Calu3 (cell line): ENCODE measurements around the gene LARGE1. TPM values are rescaled to one million over a fixed set of nuclear protein-coding genes. Genes with fewer than 3 reads are reported as not detected.

Source experiments
- BruUV-seq: library from RNA; stranded (reverse); fragments of 400-500 nt; replicated peaks from 2 replicates; lab custom pipeline; 2021; lab: Mats Ljungman, UMichigan
- CTCF ChIA-PET: fragments of 300-600 bp; sonication (Branson Sonifier 250); formaldehyde crosslinking; loops from one replicate; lab custom pipeline; 2022; ENCODE audit warnings: antibody characterized with exemption; lab: Charles Lee
- DNase-seq: peaks from one replicate; pipeline ENCODE4 v3.0.0; 2022
- H3K27ac Mint-ChIP-seq: one replicate; pipeline ENCODE4 v1.8.0; 2022; ENCODE audit warnings: mixed read lengths; ENCODE audit not compliant: unreplicated experiment
- H3K27me3 Mint-ChIP-seq: one replicate; pipeline ENCODE4 v1.8.0; 2022; ENCODE audit warnings: mixed read lengths; ENCODE audit not compliant: unreplicated experiment
- H3K36me3 Mint-ChIP-seq: one replicate; pipeline ENCODE4 v1.8.0; 2022; ENCODE audit warnings: mild to moderate bottlenecking, moderate library complexity, mixed read lengths; ENCODE audit not compliant: insufficient read depth, unreplicated experiment
- H3K4me1 Mint-ChIP-seq: one replicate; pipeline ENCODE4 v1.8.0; 2022; ENCODE audit warnings: mild to moderate bottlenecking, low read depth, mixed read lengths; ENCODE audit not compliant: unreplicated experiment
- H3K4me3 Mint-ChIP-seq: one replicate; pipeline ENCODE4 v1.8.0; 2022; ENCODE audit warnings: mild to moderate bottlenecking, low read depth, moderate library complexity, mixed read lengths; ENCODE audit not compliant: unreplicated experiment
- H3K9me3 Mint-ChIP-seq: one replicate; pipeline ENCODE4 v1.8.0; 2022; ENCODE audit warnings: low read depth, mixed read lengths; ENCODE audit not compliant: unreplicated experiment
- CTCF ChIP-seq: fragments of 200-600 bp; IDR thresholded peaks from one replicate; pipeline ENCODE4 v1.8.0; 2022; ENCODE audit warnings: antibody characterized with exemption; ENCODE audit not compliant: unreplicated experiment
- intact Hi-C: fragments of 100-400 bp; cut with micrococcal nuclease; formaldehyde crosslinking; loops from one replicate; pipeline ENCODE4 v1.10.0; 2022; ENCODE audit not compliant: unreplicated experiment
- total RNA-seq: library from RNA; stranded (reverse); gene quantifications from 2 replicates; pipeline ENCODE4 v1.2.3, GENCODE V29; 2022

LARGE1 gene
- total RNA-seq, 1 experiment from 2014 or later, result 11.6 TPM

DNA sequence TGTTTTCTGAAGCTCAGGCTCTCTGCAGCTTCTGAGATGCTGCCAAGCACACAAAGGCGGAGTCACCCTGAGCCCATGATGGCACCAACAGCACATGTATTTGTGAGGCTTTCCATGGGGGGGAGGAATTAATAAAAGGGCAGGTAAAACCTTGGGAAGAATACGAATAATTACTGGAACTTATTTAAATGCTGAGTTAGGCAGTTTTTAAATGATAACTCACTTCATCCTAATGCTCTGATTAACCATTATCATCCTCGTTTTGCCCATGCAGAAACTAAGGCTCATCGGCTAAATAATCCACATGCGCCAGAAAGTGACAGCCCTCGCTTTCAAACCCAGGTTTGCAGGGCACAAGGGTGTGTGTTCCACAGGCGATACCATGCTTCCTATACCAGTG lies 35.4 kb downstream of the LARGE1 start:
- H3K4me1 Mint-ChIP-seq, result no peaks in the 10 kb centered on the region
- peaks cover 4% of the 10 kb centered on the region for H3K9me3 Mint-ChIP-seq
- DNase-seq, result no peak
- H3K27me3 Mint-ChIP-seq, result no peaks in the 10 kb centered on the region
- CTCF ChIA-PET, result no interaction called here
- intact Hi-C loops, result no loop called here
- H3K27ac Mint-ChIP-seq, result no peak overlapping the region
- no peaks in the 10 kb centered on the region for H3K36me3 Mint-ChIP-seq
- TF ChIP-seq CTCF, result no peak
- BruUV-seq, result no TSS peak
- no peak overlapping the region for H3K4me3 Mint-ChIP-seq

DNA sequence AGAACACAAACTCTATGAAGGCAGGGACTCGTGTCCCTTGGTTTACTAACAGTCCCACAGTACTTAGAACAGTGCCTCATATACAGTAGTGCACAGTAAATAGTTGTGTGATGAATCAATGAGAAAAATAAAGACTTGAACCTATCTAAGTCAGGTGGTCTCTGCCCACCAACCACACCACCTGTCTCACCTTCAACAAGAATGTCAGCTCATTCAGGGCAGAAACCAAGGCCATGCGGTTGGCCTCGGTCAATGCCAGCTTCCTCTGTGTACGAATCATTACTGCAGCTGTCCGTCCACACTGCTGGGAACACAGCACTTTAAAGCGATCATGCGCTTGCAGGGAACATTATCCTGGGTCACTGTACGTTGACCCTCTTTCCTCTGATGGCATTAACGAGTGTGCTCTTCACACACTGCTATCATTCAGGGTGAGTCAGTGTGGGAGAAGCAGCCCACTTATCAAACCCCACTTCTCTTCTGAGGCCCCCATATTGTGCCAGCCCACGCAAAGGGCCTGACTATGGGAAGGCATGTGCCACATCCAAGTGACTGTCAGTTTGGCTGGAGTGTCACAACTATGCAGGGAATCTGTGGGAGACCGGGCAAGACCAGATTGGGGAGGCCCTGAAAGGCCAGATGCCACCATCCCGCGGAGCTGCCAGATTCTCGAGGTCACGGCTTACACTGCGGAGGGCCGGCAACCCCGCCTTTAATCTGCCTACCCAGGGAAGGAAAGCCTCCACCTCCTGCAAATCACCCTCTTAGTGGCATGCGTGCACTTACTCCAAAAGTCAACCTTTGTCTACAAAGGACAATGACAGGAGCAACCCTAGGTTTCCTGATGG lies 36.1 kb downstream of the LARGE1 start:
- CTCF ChIA-PET, result no interaction called here
- Mint-ChIP-seq H3K36me3 (no peaks in the 10 kb centered on the region), H3K9me3 (peaks cover 4% of the 10 kb centered on the region), H3K4me3 (no peak overlapping the region), H3K27ac (no peak overlapping the region), H3K4me1 (no peaks in the 10 kb centered on the region), H3K27me3 (no peaks in the 10 kb centered on the region)
- DNase-seq, result no peak
- no TSS peak for BruUV-seq
- intact Hi-C loops, result no loop called here
- no peak for TF ChIP-seq CTCF

DNA sequence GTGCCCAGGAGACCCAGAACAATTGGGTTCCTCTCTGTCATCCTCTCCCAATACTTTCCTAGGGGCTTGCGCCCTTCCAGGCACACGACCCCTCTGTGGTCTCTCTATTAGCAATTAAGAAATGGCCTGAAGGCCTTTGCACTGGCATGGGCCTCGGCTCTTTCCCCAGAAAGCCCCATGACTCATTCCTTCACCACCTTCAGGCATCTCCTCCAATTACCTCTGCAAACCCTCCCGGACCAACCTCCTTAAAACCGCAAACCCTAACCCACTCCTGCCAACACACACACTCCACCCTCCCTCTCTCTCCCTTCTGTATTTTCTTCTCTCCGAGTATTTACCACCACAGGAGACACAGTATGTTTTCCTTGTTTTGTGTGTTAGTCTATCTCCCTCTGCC lies 36.7 kb downstream of the LARGE1 start:
- DNase-seq, result peak; percentile 11
- Mint-ChIP-seq H3K36me3 (no peaks in the 10 kb centered on the region), H3K27ac (no peak overlapping the region), H3K4me3 (no peak overlapping the region), H3K4me1 (no peaks in the 10 kb centered on the region), H3K9me3 (peaks cover 4% of the 10 kb centered on the region), H3K27me3 (no peaks in the 10 kb centered on the region)
- no peak for TF ChIP-seq CTCF
- BruUV-seq, result no TSS peak
- CTCF ChIA-PET, result no interaction called here
- intact Hi-C loops, result no loop called here

GRCh38 chr22:33882991-33883390 lies 37.3 kb downstream of the LARGE1 start:
- Mint-ChIP-seq H3K4me1 (no peaks in the 10 kb centered on the region), H3K4me3 (no peak overlapping the region), H3K27me3 (no peaks in the 10 kb centered on the region), H3K9me3 (peaks cover 2% of the 10 kb centered on the region), H3K27ac (no peak overlapping the region), H3K36me3 (no peaks in the 10 kb centered on the region)
- no TSS peak for BruUV-seq
- TF ChIP-seq CTCF, result no peak
- intact Hi-C loops, result no loop called here
- no peak for DNase-seq
- CTCF ChIA-PET, result no interaction called here
